SK-N-SH treated with all-trans-retinoic acid at 6 μM for 48 hours (cell line): ENCODE data around the gene FSD2.

Experiments used
- ARNTL ChIP-seq: fragments of 450-650 bp; formaldehyde crosslinking; IDR thresholded peaks from 2 replicates; pipeline ENCODE4 v1.5.0; 2020; ENCODE audit warnings: low read depth, mild to moderate bottlenecking, moderate library complexity, borderline replicate concordance
- CSDC2 ChIP-seq: fragments of 250-450 bp; sonication (Bioruptor Pico); IDR thresholded peaks from 2 replicates; pipeline ENCODE4 v1.5.0; 2020; ENCODE audit warnings: mild to moderate bottlenecking, moderate library complexity
- ISL1 ChIP-seq: fragments of 250-450 bp; sonication (Bioruptor Pico); IDR thresholded peaks from 2 replicates; pipeline ENCODE4 v2.1.2; 2022; ENCODE audit warnings: mild to moderate bottlenecking, moderate library complexity
- PATZ1 ChIP-seq: fragments of 250-450 bp; sonication (Bioruptor Pico); IDR thresholded peaks from 2 replicates; pipeline ENCODE4 v1.8.0; 2020; ENCODE audit warnings: mild to moderate bottlenecking, moderate library complexity, borderline replicate concordance
- PPARA ChIP-seq: fragments of 250-450 bp; sonication (Bioruptor Pico); IDR thresholded peaks from 2 replicates; pipeline ENCODE4 v1.5.0; 2020; ENCODE audit warnings: mild to moderate bottlenecking, borderline replicate concordance
- RARB ChIP-seq: fragments of 250-450 bp; sonication (Bioruptor Pico); IDR thresholded peaks from 2 replicates; pipeline ENCODE4 v1.8.0; 2021; ENCODE audit warnings: mild to moderate bottlenecking, moderate library complexity
- TCF4 ChIP-seq: fragments of 250-450 bp; sonication (Bioruptor Pico); IDR thresholded peaks from 2 replicates; pipeline ENCODE4 v1.8.0; 2021; ENCODE audit warnings: mild to moderate bottlenecking, moderate library complexity, borderline replicate concordance
- TSHZ2 ChIP-seq: fragments of 250-450 bp; sonication (Bioruptor Pico); IDR thresholded peaks from 2 replicates; pipeline ENCODE4 v1.5.0; 2020; ENCODE audit warnings: mild to moderate bottlenecking, moderate library complexity
- ZC3H10 ChIP-seq: fragments of 250-450 bp; sonication (Bioruptor Pico); IDR thresholded peaks from 2 replicates; pipeline ENCODE4 v1.5.1; 2021; ENCODE audit warnings: mild to moderate bottlenecking, moderate library complexity
- ZFP3 ChIP-seq: fragments of 250-450 bp; sonication (Bioruptor Pico); IDR thresholded peaks from 2 replicates; pipeline ENCODE4 v1.5.0; 2020; ENCODE audit warnings: mild to moderate bottlenecking, moderate library complexity
- ZFP30 ChIP-seq: fragments of 450-650 bp; formaldehyde crosslinking; IDR thresholded peaks from 2 replicates; pipeline ENCODE4 v1.5.0; 2022; ENCODE audit warnings: mild to moderate bottlenecking, moderate library complexity
- ZNF565 ChIP-seq: fragments of 450-650 bp; formaldehyde crosslinking; conservative IDR thresholded peaks from 2 replicates; pipeline ENCODE4 v1.5.0; 2020; ENCODE audit warnings: low read depth, mild to moderate bottlenecking, moderate library complexity
- ZNF8 ChIP-seq: fragments of 450-650 bp; formaldehyde crosslinking; IDR thresholded peaks from 2 replicates; pipeline ENCODE4 v1.5.0; 2020; ENCODE audit warnings: mild to moderate bottlenecking, moderate library complexity

DNA sequence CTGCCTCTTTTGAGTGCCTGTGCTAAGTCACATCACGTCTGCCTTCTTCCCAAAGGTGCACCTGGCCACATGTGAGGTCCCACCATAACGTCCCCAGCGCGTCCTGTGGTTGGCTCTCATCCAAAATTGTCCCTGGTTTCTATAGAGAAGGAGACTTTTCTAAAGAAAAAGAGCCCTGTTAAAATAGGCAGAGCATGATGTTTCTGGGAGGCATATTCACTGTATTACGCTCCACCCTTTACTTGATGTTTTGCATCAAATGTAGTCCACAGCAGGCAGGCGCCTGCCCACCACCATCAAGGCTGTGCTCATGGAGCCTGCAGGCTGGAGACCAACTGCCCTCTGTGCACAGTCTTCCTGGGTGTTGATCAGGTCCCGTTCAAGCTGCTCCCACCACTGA lies 39.8 kb upstream of the FSD2 start:
- TF ChIP-seq ZNF8: no peak
- TF ChIP-seq PATZ1 (CRISPR knock-in tag): no peak
- TF ChIP-seq ZNF565: no peak
- TF ChIP-seq ZFP3 (CRISPR knock-in tag): no peak
- no peak for TF ChIP-seq ZFP30
- no peak for TF ChIP-seq ZC3H10 (CRISPR knock-in tag)
- no peak for TF ChIP-seq ISL1 (CRISPR knock-in tag)
- no peak for TF ChIP-seq ARNTL (CRISPR knock-in tag)
- no peak for TF ChIP-seq TCF4 (CRISPR knock-in tag)
- no peak for TF ChIP-seq PPARA (CRISPR knock-in tag)
- no peak for TF ChIP-seq TSHZ2 (CRISPR knock-in tag)
- TF ChIP-seq CSDC2 (CRISPR knock-in tag): no peak
- no peak for TF ChIP-seq RARB (CRISPR knock-in tag)
